ENCODE measurements around the gene ASCL5.

GRCh38 chr1:201115390-201115937, 11.5 kb downstream of the ASCL5 start:
- TF ChIP-seq MAX (IDR thresholded peaks at IDR 0.05) (no peak), EGR1 (IDR thresholded peaks at IDR 0.05) (no peak), REST (IDR thresholded peaks at IDR 0.05; ENCODE audit: low read depth) (no peak), NFIC (IDR thresholded peaks at IDR 0.05) (no peak), RAD21 (IDR thresholded peaks at IDR 0.05; ENCODE audit: low read depth) (no peak), TEAD4 (IDR thresholded peaks at IDR 0.05) (no peak), TAF1 (IDR thresholded peaks at IDR 0.05; ENCODE audit: low read depth) (no peak), TCF12 (IDR thresholded peaks at IDR 0.05; ENCODE audit: low read depth) (no peak), ZBTB7A (IDR thresholded peaks at IDR 0.05; ENCODE audit: low read depth) (no peak), FOXM1 (IDR thresholded peaks at IDR 0.05; ENCODE audit: borderline replicate concordance, low read depth) (no peak), EP300 (IDR thresholded peaks at IDR 0.05; ENCODE audit: borderline replicate concordance) (no peak), CREB1 (IDR thresholded peaks at IDR 0.05; ENCODE audit: low read depth) (no peak)
